GM23338 (cell line): ENCODE data around the gene EPS8L2.
A peak's percentile ranks its signal among the peaks of the same experiment; 100 is the strongest.

Experiments used
- CTCF ChIP-seq, 2 experiments: fragments of 200-600 bp in 1 of 2; sonication (generic) in 1 of 2; conservative IDR thresholded peaks; 2 replicates each; pipeline versions ENCODE4 v1.5.1 to v1.6.1; 2016 to 2017; ENCODE audit warnings: antibody characterized with exemption in 2 of 2, low read depth in 2 of 2, mild to moderate bottlenecking in 2 of 2, moderate library complexity in 1 of 2
- EZH2 ChIP-seq: fragments of 200-600 bp; sonication (generic); IDR thresholded peaks from one replicate; pipeline ENCODE4 v1.8.0; 2017; ENCODE audit warnings: antibody characterized with exemption, mild to moderate bottlenecking, low read depth; ENCODE audit not compliant: unreplicated experiment
- EZH2phosphoT487 ChIP-seq: fragments of 200-600 bp; sonication (generic); IDR thresholded peaks from one replicate; pipeline ENCODE4 v1.8.1; 2018; ENCODE audit warnings: antibody characterized with exemption; ENCODE audit not compliant: unreplicated experiment
- JUNB ChIP-seq: IDR thresholded peaks from one replicate; pipeline ENCODE4 v1.6.1; 2016; ENCODE audit warnings: antibody characterized with exemption; ENCODE audit not compliant: unreplicated experiment
- POLR2AphosphoS5 ChIP-seq: IDR thresholded peaks from 2 replicates; pipeline ENCODE4 v1.6.1; 2016; ENCODE audit warnings: antibody characterized with exemption, low read depth
- REST ChIP-seq: IDR thresholded peaks from one replicate; pipeline ENCODE4 v1.6.1; 2018; ENCODE audit warnings: antibody characterized with exemption; ENCODE audit not compliant: unreplicated experiment
- ZNF331 ChIP-seq: fragments of 250-450 bp; sonication (Bioruptor Pico); IDR thresholded peaks from 2 replicates; pipeline ENCODE4 v1.5.0; 2020; ENCODE audit warnings: low read depth, mild to moderate bottlenecking, moderate library complexity

GRCh38 chr11:747158-748006 is 41.4 kb downstream of the EPS8L2 start, which contains the start of gene TALDO1:
- TF ChIP-seq CTCF (conservative IDR thresholded peaks at IDR 0.05; ENCODE audit: low read depth in 2 of 2) (0 out of 4 replicates have a peak, but pooled peaks of 1 of the 2 experiments have one; percentile 11), REST (peak; percentile 30), EZH2 (no peak), EZH2phosphoT487 (no peak), POLR2AphosphoS5 (peak; percentile 93), ZNF331 (CRISPR knock-in tag) (no peak), JUNB (no peak)
